ENCODE results near the gene QRICH1. TPM values are rescaled to one million over a fixed set of nuclear protein-coding genes. Genes with fewer than 3 reads are reported as not detected.

Gene QRICH1
- total RNA-seq, 6 experiments from 2014 or later, result 88.7 to 106 (median 94.6) TPM

DNA sequence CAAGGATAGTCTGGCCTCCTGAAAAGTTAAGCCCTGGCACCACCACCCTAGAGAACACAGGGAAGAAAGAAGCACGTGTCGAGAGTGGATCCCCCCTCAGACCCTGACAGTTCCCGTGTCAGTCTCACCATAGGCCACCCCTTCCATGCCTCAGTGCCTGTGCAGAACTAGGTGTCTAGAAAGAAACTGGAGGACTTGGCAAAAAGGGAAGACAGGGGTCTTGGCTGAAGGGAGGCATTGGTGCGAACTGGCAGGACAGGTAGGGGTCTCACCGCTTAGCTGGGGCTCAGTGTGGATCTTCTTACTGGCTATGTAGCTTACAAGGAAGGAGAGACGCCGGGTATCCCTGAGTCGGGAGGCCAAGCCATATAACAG, 10.2 kb upstream of the QRICH1 start:
- Mint-ChIP-seq H3K9me3 (no peaks in the 10 kb centered on the region), H3K4me3 (peak overlapping the region; percentile 91), H3K4me1 (ENCODE audit: low read depth) (peaks cover 27% of the 10 kb centered on the region), H3K36me3 (ENCODE audit: low read depth) (peaks cover 32% of the 10 kb centered on the region), H3K27me3 (ENCODE audit: insufficient read depth) (no peaks in the 10 kb centered on the region; the same call in none of the 2 replicates), H3K27ac (peak overlapping the region; percentile 90)
- TF ChIP-seq, protein P1, sequence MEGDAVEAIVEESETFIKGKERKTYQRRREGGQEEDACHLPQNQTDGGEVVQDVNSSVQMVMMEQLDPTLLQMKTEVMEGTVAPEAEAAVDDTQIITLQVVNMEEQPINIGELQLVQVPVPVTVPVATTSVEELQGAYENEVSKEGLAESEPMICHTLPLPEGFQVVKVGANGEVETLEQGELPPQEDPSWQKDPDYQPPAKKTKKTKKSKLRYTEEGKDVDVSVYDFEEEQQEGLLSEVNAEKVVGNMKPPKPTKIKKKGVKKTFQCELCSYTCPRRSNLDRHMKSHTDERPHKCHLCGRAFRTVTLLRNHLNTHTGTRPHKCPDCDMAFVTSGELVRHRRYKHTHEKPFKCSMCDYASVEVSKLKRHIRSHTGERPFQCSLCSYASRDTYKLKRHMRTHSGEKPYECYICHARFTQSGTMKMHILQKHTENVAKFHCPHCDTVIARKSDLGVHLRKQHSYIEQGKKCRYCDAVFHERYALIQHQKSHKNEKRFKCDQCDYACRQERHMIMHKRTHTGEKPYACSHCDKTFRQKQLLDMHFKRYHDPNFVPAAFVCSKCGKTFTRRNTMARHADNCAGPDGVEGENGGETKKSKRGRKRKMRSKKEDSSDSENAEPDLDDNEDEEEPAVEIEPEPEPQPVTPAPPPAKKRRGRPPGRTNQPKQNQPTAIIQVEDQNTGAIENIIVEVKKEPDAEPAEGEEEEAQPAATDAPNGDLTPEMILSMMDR (IDR thresholded peaks at IDR 0.05), result no peak
- no peak for DNase-seq

DNA sequence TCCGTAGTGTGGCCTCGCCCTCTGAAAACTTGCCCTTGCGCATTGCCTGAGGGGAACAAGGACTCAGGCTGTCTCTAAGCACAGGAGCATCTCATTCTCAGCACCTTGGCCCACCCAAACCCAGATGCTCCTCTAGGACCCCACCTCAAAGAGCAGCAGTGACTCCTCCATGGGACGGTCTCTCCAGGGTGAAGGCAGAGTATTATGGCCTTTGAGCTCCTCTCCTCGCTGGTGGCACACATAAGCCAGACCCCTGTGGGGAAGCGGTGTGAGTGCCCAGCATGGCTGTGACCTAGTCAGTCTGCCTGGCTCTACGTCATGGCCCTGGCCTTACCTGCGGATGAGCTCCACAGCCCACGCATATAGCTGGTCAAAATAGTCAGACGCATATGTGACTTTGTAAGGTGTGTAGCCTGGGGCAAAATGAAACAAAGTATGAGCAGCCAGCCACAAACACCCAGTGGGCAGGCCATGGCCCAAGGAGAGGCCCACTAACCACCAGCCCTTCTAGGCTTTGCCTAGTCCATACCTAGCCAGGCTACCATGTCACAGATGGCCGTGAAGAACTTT, 6.3 kb upstream of the QRICH1 start:
- Mint-ChIP-seq H3K36me3 (ENCODE audit: low read depth) (peaks cover 34% of the 10 kb centered on the region), H3K4me3 (no peak overlapping the region), H3K27me3 (ENCODE audit: insufficient read depth) (no peaks in the 10 kb centered on the region; the same call in none of the 2 replicates), H3K4me1 (ENCODE audit: low read depth) (peaks cover 18% of the 10 kb centered on the region), H3K9me3 (no peaks in the 10 kb centered on the region), H3K27ac (no peak overlapping the region)
- TF ChIP-seq, protein P1 (IDR thresholded peaks at IDR 0.05), result no peak
- DNase-seq, result no peak

DNA sequence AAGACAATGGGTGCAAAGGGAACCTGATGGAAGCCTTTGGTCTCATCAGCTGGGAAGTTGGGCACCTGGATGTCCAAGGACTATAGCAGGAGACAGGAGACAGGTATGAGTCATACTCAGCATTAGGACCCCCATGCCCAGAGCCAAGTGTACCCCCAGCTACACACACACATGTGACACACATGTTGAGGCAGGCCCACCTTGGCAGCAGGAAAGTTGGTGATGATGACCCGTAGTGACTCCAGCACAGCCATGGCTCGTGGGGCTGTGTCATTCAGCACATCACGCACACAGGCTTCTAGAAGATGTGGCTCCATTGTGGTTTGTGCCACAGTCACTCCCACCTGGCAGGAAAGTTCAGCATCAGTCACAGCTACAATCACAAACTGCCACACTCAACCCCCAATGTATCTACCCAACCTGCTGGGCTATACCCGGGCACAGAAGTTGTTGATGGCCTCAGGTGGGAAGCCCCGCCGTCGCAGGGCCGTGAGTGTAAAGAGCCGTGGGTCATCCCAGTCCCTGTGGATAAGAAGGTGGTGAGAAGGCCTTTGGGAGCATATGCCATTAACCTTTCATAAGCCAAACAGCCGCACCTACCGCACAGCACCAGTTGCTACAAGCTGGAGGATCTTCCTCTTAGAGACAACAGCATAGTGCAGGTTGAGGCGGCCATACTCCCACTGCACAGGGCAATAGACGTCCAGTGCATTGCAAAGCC, 5.2 kb upstream of the QRICH1 start:
- TF ChIP-seq, protein P1 (IDR thresholded peaks at IDR 0.05), result no peak
- Mint-ChIP-seq H3K27ac (no peak overlapping the region), H3K4me1 (ENCODE audit: low read depth) (peaks cover 17% of the 10 kb centered on the region), H3K27me3 (ENCODE audit: insufficient read depth) (peaks cover 2% of the 10 kb centered on the region), H3K36me3 (ENCODE audit: low read depth) (peaks cover 34% of the 10 kb centered on the region), H3K9me3 (no peaks in the 10 kb centered on the region), H3K4me3 (no peak overlapping the region)
- DNase-seq, result no peak

DNA sequence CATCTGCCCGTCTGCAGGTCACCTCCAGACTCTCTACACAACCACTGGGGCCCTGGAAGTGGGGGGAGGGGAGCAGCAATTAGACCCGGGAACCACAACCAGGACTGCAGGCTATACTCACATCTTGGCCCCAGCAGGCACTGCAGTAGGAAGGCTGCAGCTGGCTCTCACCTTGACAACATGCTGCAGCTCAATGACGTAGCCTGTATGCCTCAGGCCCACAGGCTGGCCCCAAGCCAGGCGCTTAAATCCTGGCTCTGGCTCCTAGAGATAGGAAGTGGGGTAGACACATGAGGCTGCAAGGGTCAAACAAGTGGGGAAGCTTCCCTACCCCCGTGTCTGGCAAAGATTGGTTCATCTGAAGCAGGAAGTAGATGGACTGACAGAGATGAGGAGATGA, 4.6 kb upstream of the QRICH1 start:
- TF ChIP-seq, protein P1 (IDR thresholded peaks at IDR 0.05), result no peak
- Mint-ChIP-seq H3K4me3 (no peak overlapping the region), H3K27ac (no peak overlapping the region), H3K27me3 (ENCODE audit: insufficient read depth) (peaks cover 2% of the 10 kb centered on the region), H3K4me1 (ENCODE audit: low read depth) (peaks cover 11% of the 10 kb centered on the region), H3K36me3 (ENCODE audit: low read depth) (peaks cover 32% of the 10 kb centered on the region), H3K9me3 (no peaks in the 10 kb centered on the region)
- no peak for DNase-seq

DNA sequence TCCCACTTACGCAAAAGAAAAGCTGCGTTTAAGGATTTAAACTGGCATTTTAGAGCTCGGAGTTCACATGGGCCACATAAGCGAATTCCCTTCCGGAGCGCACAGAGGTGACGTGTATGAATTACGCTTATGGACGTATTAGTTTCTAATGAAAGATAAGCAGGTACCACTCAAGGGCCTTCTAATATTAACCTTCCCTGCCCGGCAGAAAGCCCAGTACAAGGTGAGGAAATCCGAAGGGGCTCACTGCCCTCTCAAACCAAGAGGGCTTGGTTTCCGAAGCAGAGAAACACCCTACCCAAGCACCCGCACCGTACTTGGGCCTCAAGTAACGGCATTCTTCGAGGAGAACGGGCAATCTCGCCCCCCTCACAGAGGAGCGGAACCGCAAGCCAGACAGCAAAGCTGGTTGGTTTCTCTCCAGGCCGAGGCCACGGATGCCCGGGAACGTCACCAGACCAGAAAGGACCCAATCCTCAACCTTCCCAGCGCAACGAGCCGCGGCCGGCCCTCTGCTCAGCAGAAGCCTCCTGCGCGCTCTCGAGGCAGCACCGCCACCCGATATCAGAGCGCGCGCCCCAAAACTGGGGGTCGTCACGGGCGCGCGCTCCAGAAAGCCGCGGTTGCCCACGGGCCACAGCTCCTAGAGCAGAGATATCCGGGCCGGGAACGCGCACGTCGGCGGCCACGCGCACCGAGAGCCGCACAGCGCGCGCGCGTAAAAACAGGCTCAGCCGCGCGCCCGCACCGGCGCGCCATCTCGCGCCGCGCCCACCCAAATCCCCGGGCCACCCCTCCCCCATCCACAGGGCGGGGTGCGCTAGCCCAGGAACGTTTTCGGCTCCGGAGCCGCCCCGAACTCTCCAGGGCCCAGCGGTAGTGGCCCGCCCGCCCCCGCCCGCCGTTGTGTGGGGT, 676 bp downstream of the QRICH1 start:
- H3K27ac Mint-ChIP-seq, result peak overlapping the region; percentile 99

More for the DNA sequence above, 676 bp downstream of the QRICH1 start:
- peak; percentile 79 for DNase-seq
- H3K27me3 Mint-ChIP-seq (ENCODE audit: insufficient read depth), result peaks cover 2% of the 10 kb centered on the region
- TF ChIP-seq, protein P1 (IDR thresholded peaks at IDR 0.05), result no peak
- peaks cover 35% of the 10 kb centered on the region for H3K4me1 Mint-ChIP-seq (ENCODE audit: low read depth)
- H3K9me3 Mint-ChIP-seq, result no peaks in the 10 kb centered on the region
- H3K4me3 Mint-ChIP-seq, result peak overlapping the region; percentile 95
- H3K36me3 Mint-ChIP-seq (ENCODE audit: low read depth), result peaks cover 10% of the 10 kb centered on the region
